HG03460 (cell line): ENCODE data around the gene AP2B1.
"Not testable (repeated sequence)": the region's sequence is repeated elsewhere in the genome, so short reads cannot be mapped to it uniquely, and the experiment has no call there.

Experiments
- ATAC-seq: cut with Tn5 transposase; IDR thresholded peaks from one replicate; pipeline ENCODE4 v1.9.1; 2021; ENCODE audit not compliant: unreplicated experiment

AP2B1 gene

GRCh38 chr17:35575759-35576158 is 11.4 kb upstream of the AP2B1 start:
- ATAC-seq, result no peak

GRCh38 chr17:35577830-35578196 is 9.3 kb upstream of the AP2B1 start:
- no peak for ATAC-seq

DNA sequence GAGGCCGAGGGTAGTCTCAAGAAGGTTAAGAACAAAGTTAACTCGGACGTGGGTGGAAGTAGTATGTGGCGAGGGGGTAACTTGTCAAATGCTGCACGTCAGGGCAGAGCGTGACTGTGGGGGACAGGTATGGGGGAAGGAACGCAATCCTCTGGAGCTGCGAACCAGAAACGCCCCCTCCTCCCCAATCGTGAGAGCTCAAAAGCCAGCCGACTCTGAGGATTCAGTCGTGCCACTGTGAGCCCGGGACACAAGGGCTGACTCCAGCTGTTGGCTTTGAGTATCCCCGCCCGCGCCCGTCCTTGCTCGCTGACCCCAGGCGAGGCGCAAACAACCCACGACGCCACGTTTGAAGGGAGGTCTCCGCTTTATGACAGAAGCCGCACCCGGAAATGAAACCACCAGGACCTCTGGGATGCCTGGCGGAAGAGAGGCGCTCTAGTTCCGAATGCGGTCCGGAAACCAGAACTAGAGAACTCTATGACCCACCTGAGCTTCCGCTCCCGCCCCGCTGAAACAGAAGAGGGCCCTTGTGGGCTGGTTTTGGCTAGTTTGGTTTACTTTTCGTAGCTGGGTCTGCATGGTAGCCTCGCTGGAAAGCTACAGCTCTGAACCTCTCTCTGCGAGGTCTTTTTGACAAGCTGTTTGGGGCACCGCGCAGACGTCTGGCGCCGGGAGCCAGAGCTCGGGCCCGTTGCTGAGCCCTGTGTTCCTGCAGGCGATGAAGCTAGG is 8.8 kb upstream of the AP2B1 start, which contains the start of gene PEX12:
Gene PEX12, minus strand, starts transcription at position 375 of the 732 bp plus-strand sequence. CDS start 550 bp downstream, outside the sequence.
- peak; percentile 84 for ATAC-seq

GRCh38 chr17:35578929-35579432 is 8.1 kb upstream of the AP2B1 start:
- ATAC-seq, result no peak

GRCh38 chr17:35584061-35584460 is 3.1 kb upstream of the AP2B1 start:
- no peak for ATAC-seq

DNA sequence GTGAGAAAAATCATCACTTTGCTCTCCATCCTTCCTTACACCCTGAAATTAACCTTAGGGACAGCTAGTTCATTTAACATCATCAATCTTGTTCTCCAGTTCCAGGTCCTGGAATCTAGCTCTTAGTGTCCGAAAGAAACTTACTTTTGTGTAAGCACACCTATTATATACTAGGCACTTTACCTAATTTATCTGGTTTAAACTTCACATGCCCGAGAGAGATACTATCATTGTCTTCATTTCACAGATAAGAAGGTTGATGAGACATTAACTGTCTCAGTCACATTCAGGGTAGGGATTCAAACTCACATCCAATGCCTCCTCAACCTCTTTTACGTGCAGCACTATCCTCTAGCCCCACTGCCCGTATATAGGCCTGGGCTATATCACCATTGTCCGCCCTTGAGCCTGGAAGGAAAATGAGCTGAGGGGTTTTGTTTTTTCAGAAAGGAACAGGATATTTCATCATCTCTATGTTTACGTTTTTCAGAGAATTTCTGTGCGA is 501 bp upstream of the AP2B1 start:
- ATAC-seq, result no peak

- ATAC-seq, result no peak
These were observed 1.2 kb downstream of the AP2B1 start for GRCh38 chr17:35588196-35588920.

- no peak for ATAC-seq
These were observed 8.9 kb downstream of the AP2B1 start for GRCh38 chr17:35596072-35596471.

- no peak for ATAC-seq
These were observed 9.6 kb downstream of the AP2B1 start for GRCh38 chr17:35596530-35597233.

GRCh38 chr17:35597604-35598003 is 10.5 kb downstream of the AP2B1 start:
- no peak for ATAC-seq

DNA sequence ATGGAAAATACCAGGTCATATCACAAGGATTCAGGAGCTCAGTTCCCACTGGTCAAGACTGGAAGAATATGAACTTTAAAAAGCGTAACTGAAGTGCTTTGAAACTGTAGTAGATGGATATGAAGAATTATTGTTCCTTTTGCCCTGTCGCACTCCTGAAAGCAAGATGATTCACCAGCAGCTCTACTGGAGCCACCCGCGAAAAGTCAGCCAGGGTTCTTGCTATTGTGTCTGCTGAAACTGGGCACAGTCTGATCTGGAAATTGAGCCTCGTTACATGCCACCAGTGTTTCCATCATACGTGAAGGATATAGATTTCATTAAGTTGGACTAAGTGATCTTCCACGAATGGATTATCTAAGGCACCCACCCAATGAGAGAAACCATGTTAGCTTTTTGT is 16.6 kb downstream of the AP2B1 start:
- no peak for ATAC-seq

DNA sequence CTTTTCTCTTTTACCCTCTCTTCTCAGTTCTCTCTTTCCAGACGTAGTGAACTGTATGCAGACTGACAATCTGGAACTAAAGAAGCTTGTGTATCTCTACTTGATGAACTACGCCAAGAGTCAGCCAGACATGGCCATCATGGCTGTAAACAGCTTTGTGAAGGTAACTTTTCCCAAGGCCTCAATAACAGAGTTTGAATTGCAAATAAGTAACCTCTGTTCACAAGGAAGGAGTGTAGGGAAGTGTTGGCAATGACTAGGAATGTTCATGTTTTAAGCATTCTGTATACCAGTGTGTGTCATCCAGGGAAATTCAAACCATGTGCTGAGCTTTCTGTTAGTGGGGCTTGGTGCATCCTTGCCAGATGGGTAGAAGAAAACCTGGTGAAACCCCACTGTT is 18.6 kb downstream of the AP2B1 start:
- no peak for ATAC-seq

- ATAC-seq, result no peak
These were observed 20.2 kb downstream of the AP2B1 start for GRCh38 chr17:35607239-35607847.

- no peak for ATAC-seq
These were observed 22.7 kb downstream of the AP2B1 start for GRCh38 chr17:35609831-35610230.

- not testable (repeated sequence) for ATAC-seq
These were observed 23.6 kb downstream of the AP2B1 start for GRCh38 chr17:35610746-35611145.

GRCh38 chr17:35612924-35613521 is 25.9 kb downstream of the AP2B1 start:
- ATAC-seq, result no peak

- no peak for ATAC-seq
These were observed 27.7 kb downstream of the AP2B1 start for GRCh38 chr17:35614810-35615209.

- ATAC-seq, result no peak
These were observed 29.4 kb downstream of the AP2B1 start for GRCh38 chr17:35616536-35616935.

- no peak for ATAC-seq
These were observed 30.4 kb downstream of the AP2B1 start for GRCh38 chr17:35617505-35617904.

- no peak for ATAC-seq
These were observed 31.5 kb downstream of the AP2B1 start for GRCh38 chr17:35618628-35619027.

- no peak for ATAC-seq
These were observed 34.6 kb downstream of the AP2B1 start for GRCh38 chr17:35621768-35622167.
